Measurements from ENCODE around the gene AIG1. TPM values are rescaled to one million over a fixed set of nuclear protein-coding genes. Genes with fewer than 3 reads are reported as not detected.

The AIG1 gene
- total RNA-seq, 1 experiment from 2014 or later, result 2.2 TPM

DNA sequence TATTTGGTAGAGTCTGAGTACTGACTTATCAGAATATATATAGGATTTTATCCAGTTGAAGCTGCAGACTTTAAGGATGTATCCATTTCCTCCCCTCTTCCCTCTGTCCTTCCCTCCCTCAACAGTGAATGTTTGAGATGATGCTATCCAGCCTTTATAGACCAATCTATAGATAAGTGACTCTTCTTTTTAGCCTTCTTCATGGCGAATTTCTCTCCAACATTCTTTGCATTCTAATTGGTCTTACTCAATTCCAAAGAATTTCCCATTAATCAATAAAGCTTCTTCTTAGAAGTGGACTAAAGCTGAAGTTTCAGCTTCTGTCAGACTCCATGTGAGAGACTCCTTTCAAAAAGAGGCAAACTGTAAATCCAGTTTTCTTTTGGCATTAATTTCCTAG lies 99.3 kb downstream of the AIG1 start:
- BruUV-seq (replicated peaks), result no TSS peak
- POLR2A ChIA-PET (ENCODE audit: low non-redundant PET), result no interaction called here
- Histone ChIP-seq H3K9me3 (ENCODE audit: low read depth, low read length, poor library complexity, severe bottlenecking) (no peaks in the 10 kb centered on the region), H3K36me3 (ENCODE audit: insufficient read depth, low read length, poor library complexity, severe bottlenecking) (no peaks in the 10 kb centered on the region), H3K27ac (ENCODE audit: low read depth, low read length, poor library complexity, severe bottlenecking) (no peak overlapping the region), H3K4me3 (ENCODE audit: low read depth, low read length, poor library complexity, severe bottlenecking) (no peak overlapping the region), H3K27me3 (replicated peaks; ENCODE audit: insufficient read depth, low read depth, low read length, poor library complexity) (no peaks in the 10 kb centered on the region), H3K4me1 (ENCODE audit: insufficient read depth, low read length, poor library complexity, severe bottlenecking) (no peaks in the 10 kb centered on the region)
- CTCF ChIA-PET, result no interaction called here
- no peak for TF ChIP-seq EZH2 (IDR thresholded peaks at IDR 0.05; ENCODE audit: borderline replicate concordance, low read depth, low read length, poor library complexity, severe bottlenecking)
- TF ChIP-seq, protein P1, sequence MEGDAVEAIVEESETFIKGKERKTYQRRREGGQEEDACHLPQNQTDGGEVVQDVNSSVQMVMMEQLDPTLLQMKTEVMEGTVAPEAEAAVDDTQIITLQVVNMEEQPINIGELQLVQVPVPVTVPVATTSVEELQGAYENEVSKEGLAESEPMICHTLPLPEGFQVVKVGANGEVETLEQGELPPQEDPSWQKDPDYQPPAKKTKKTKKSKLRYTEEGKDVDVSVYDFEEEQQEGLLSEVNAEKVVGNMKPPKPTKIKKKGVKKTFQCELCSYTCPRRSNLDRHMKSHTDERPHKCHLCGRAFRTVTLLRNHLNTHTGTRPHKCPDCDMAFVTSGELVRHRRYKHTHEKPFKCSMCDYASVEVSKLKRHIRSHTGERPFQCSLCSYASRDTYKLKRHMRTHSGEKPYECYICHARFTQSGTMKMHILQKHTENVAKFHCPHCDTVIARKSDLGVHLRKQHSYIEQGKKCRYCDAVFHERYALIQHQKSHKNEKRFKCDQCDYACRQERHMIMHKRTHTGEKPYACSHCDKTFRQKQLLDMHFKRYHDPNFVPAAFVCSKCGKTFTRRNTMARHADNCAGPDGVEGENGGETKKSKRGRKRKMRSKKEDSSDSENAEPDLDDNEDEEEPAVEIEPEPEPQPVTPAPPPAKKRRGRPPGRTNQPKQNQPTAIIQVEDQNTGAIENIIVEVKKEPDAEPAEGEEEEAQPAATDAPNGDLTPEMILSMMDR (conservative IDR thresholded peaks at IDR 0.05; ENCODE audit: low read depth, low read length), result no peak
- intact Hi-C loops (cut with micrococcal nuclease; ENCODE audit: unreplicated experiment), result no loop called here
- DNase-seq (ENCODE audit: low spot score), result no peak

DNA sequence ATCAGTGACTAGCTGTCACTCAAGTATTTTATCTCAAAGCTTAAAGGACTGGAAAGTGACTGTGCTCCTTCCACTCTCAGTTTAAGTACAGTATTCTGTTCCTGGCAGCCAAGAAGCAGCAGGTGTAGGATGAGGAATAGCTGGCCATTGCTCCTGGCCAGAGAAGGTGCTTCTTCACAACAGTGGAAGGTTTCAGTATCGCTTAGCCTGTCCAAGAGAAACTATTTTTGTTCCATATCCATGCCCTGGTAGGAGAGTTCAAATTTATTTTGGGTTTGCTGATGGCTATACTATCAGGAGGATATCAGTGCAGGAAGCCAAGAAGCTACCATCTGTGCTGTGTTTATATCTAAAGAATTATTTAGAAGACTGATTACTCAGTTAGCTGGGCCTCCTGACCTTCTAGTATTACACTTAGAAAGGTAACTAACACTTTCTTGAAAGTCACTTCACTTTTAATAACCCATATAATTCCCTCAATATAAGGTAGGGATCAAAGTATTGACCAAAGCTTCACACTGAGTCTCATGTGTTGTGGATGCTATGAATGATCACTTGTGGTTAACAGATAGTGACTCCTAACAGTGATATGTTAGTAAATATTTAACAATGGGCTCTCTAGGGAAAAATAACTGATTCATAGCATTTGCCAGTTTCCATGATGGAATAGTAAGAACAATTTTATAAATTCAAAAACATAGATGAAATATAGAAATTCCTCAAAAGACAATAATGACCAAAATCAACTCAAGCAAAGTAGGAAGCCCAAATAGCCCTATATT lies 99.9 kb downstream of the AIG1 start:
- no peak overlapping the region for H3K27ac ChIP-seq (ENCODE audit: low read depth, low read length, poor library complexity, severe bottlenecking)
- TF ChIP-seq EZH2 (IDR thresholded peaks at IDR 0.05; ENCODE audit: borderline replicate concordance, low read depth, low read length, poor library complexity, severe bottlenecking), result no peak
- TF ChIP-seq, protein P1 (conservative IDR thresholded peaks at IDR 0.05; ENCODE audit: low read depth, low read length), result no peak
- CTCF ChIA-PET, result no interaction called here
- H3K4me1 ChIP-seq (ENCODE audit: insufficient read depth, low read length, poor library complexity, severe bottlenecking), result no peaks in the 10 kb centered on the region
- DNase-seq (ENCODE audit: low spot score), result no peak
- H3K4me3 ChIP-seq (ENCODE audit: low read depth, low read length, poor library complexity, severe bottlenecking), result no peak overlapping the region
- BruUV-seq (replicated peaks), result no TSS peak
- intact Hi-C loops (cut with micrococcal nuclease; ENCODE audit: unreplicated experiment), result no loop called here
- no peaks in the 10 kb centered on the region for H3K27me3 ChIP-seq (replicated peaks; ENCODE audit: insufficient read depth, low read depth, low read length, poor library complexity)
- H3K36me3 ChIP-seq (ENCODE audit: insufficient read depth, low read length, poor library complexity, severe bottlenecking), result no peaks in the 10 kb centered on the region
- no peaks in the 10 kb centered on the region for H3K9me3 ChIP-seq (ENCODE audit: low read depth, low read length, poor library complexity, severe bottlenecking)
- POLR2A ChIA-PET (ENCODE audit: low non-redundant PET), result no interaction called here

DNA sequence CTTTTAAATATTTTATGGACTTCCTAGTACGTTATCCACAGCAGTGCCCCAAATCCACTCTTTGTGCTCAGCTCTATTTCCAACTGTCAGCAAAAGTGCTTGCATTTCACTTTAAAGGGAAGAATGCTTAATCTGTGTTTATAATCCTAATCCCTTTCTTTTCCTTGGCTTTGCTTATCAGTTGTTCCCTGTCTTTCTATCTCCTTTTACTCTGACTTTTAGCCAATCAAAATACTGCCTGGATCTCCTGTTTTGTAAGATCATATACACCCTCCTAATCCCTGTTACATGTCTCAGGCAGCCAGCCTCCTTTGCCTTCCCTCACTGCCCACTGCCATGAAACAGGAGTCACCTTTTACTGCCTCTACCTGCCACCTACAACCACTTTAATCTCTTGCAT lies 102.9 kb downstream of the AIG1 start:
- Histone ChIP-seq H3K4me3 (ENCODE audit: low read depth, low read length, poor library complexity, severe bottlenecking) (no peak overlapping the region), H3K4me1 (ENCODE audit: insufficient read depth, low read length, poor library complexity, severe bottlenecking) (no peaks in the 10 kb centered on the region), H3K36me3 (ENCODE audit: insufficient read depth, low read length, poor library complexity, severe bottlenecking) (no peaks in the 10 kb centered on the region), H3K9me3 (ENCODE audit: low read depth, low read length, poor library complexity, severe bottlenecking) (no peaks in the 10 kb centered on the region), H3K27me3 (replicated peaks; ENCODE audit: insufficient read depth, low read depth, low read length, poor library complexity) (no peaks in the 10 kb centered on the region), H3K27ac (ENCODE audit: low read depth, low read length, poor library complexity, severe bottlenecking) (no peak overlapping the region)
- ChIA-PET CTCF (no interaction called here), POLR2A (ENCODE audit: low non-redundant PET) (no interaction called here)
- no TSS peak for BruUV-seq (replicated peaks)
- no peak for TF ChIP-seq EZH2 (IDR thresholded peaks at IDR 0.05; ENCODE audit: borderline replicate concordance, low read depth, low read length, poor library complexity, severe bottlenecking)
- TF ChIP-seq, protein P1 (conservative IDR thresholded peaks at IDR 0.05; ENCODE audit: low read depth, low read length), result no peak
- DNase-seq (ENCODE audit: low spot score), result no peak
- intact Hi-C loops (cut with micrococcal nuclease; ENCODE audit: unreplicated experiment), result no loop called here

Data from A673 (cell line).